SK-N-SH (cell line): ENCODE measurements around the gene SLC9A2. TPM values are rescaled to one million over a fixed set of nuclear protein-coding genes. Genes with fewer than 3 reads are reported as not detected.

Experiments
- CTCF ChIA-PET: fragments of 300-600, 350-600 bp; formaldehyde crosslinking; extraction: SDS; loops from one replicate; lab custom pipeline; 2021; lab: Yijun Ruan, JAX
- POLR2A ChIA-PET: fragments of 350-600 bp; sonication (Branson Sonifier 250); formaldehyde crosslinking; extraction: SDS; loops from one replicate; lab custom pipeline; 2020; ENCODE audit warnings: antibody characterized with exemption, inconsistent platforms; lab: Yijun Ruan, JAX
- DNase-seq: peaks from one replicate; pipeline ENCODE4 v3.0.0; 2012
- H2AFZ ChIP-seq: fragments of 200-600 bp; sonication (generic); 2 replicates; pipeline ENCODE4 v1.8.1; 2016; ENCODE audit warnings: antibody characterized with exemption, mild to moderate bottlenecking, low read depth
- H3F3A ChIP-seq: fragments of 200-600 bp; sonication (generic); replicated peaks from 2 replicates; pipeline ENCODE3; 2016; ENCODE audit warnings: antibody characterized with exemption, mild to moderate bottlenecking; ENCODE audit not compliant: insufficient read depth
- H3K27ac ChIP-seq, 2 experiments: fragments of 200-500 bp in 1 of 2; fragments of 200-600 bp in 1 of 2; sonication (Bioruptor generic) in 1 of 2; sonication (generic), shearing (Covaris generic) in 1 of 2; 2 replicates each; pipeline versions ENCODE4 v1.5.1 to v1.6.1; 2014 to 2016; ENCODE audit warnings: low read depth in 2 of 2, inconsistent platforms in 1 of 2, low read length in 1 of 2, mild to moderate bottlenecking in 1 of 2, mixed read lengths in 1 of 2
- H3K27me3 ChIP-seq: fragments of 200-600 bp; sonication (generic), shearing (Covaris generic); 2 replicates; pipeline ENCODE4 v1.6.1; 2016; ENCODE audit warnings: mixed run types; ENCODE audit not compliant: insufficient read depth
- H3K36me3 ChIP-seq, 2 experiments: fragments of 200-500 bp in 1 of 2; fragments of 200-600 bp in 1 of 2; sonication (Bioruptor generic) in 1 of 2; sonication (generic) in 1 of 2; replicated peaks in 1 of 2; 2 replicates each; pipeline versions ENCODE3 to v1.5.1; 2014 to 2016; ENCODE audit warnings: low read length in 1 of 2, mild to moderate bottlenecking in 1 of 2; ENCODE audit not compliant: insufficient read depth in 2 of 2, control insufficient read depth in 1 of 2
- H3K4me1 ChIP-seq, 2 experiments: fragments of 200-500 bp in 1 of 2; fragments of 200-600 bp in 1 of 2; sonication (Bioruptor generic) in 1 of 2; sonication (generic), shearing (Covaris generic) in 1 of 2; 2 replicates each; pipeline versions ENCODE4 v1.5.1 to v1.6.1; 2014 to 2016; ENCODE audit warnings: low read depth in 1 of 2, low read length in 1 of 2, mixed run types in 1 of 2; ENCODE audit not compliant: insufficient read depth in 2 of 2, control insufficient read depth in 1 of 2
- H3K4me2 ChIP-seq: fragments of 200-600 bp; sonication (generic), shearing (Covaris generic); 2 replicates; pipeline ENCODE4 v1.6.1; 2017; ENCODE audit warnings: mixed run types
- H3K4me3 ChIP-seq, 2 experiments: fragments of 200-500 bp in 1 of 2; fragments of 200-600 bp in 1 of 2; sonication (Bioruptor generic) in 1 of 2; sonication (generic), shearing (Covaris generic) in 1 of 2; 2 replicates each; pipeline versions ENCODE4 v1.5.1 to v1.8.1; 2014 to 2016; ENCODE audit warnings: low read depth in 2 of 2, inconsistent platforms in 1 of 2, low read length in 1 of 2, mild to moderate bottlenecking in 1 of 2, mixed read lengths in 1 of 2, moderate library complexity in 1 of 2
- H3K79me2 ChIP-seq: fragments of 200-600 bp; sonication (generic); 2 replicates; pipeline ENCODE4 v1.8.1; 2017; ENCODE audit warnings: mild to moderate bottlenecking; ENCODE audit not compliant: insufficient read depth
- H3K9ac ChIP-seq: fragments of 200-600 bp; sonication (generic); 2 replicates; pipeline ENCODE4 v1.6.1; 2017; ENCODE audit warnings: mixed run types
- H3K9me2 ChIP-seq: fragments of 200-600 bp; sonication (generic); 2 replicates; pipeline ENCODE4 v1.6.1; 2017; ENCODE audit warnings: mixed run types
- H3K9me3 ChIP-seq: fragments of 200-600 bp; sonication (generic); 2 replicates; pipeline ENCODE4 v1.6.1; 2017; ENCODE audit warnings: mixed run types, mild to moderate bottlenecking, moderate library complexity
- H4K20me1 ChIP-seq: fragments of 200-600 bp; sonication (generic); 2 replicates; pipeline ENCODE4 v1.6.1; 2017; ENCODE audit warnings: mild to moderate bottlenecking, mixed run types; ENCODE audit not compliant: insufficient read depth
- CHD2 ChIP-seq: fragments of 150-350 bp; IDR thresholded peaks from 2 replicates; pipeline ENCODE4 v1.6.1; 2018; ENCODE audit warnings: low read length; ENCODE audit not compliant: partially characterized antibody
- EZH2phosphoT487 ChIP-seq: fragments of 200-600 bp; sonication (generic); IDR thresholded peaks from 2 replicates; pipeline ENCODE4 v1.6.1; 2017; ENCODE audit warnings: low read depth, mixed run types, mild to moderate bottlenecking, antibody characterized with exemption, moderate library complexity, borderline replicate concordance
- FOSL2 ChIP-seq: IDR thresholded peaks from 2 replicates; pipeline ENCODE4 v1.4.0; 2012; ENCODE audit warnings: low read depth, mild to moderate bottlenecking, moderate library complexity, borderline replicate concordance
- GABPA ChIP-seq: IDR thresholded peaks from 2 replicates; pipeline ENCODE4 v1.4.0; 2012; ENCODE audit warnings: low read depth, mild to moderate bottlenecking
- GATA2 ChIP-seq: sonication (generic); formaldehyde crosslinking; IDR thresholded peaks from 2 replicates; pipeline ENCODE4 v1.5.0; 2020; ENCODE audit warnings: mild to moderate bottlenecking, missing genetic modification reagents
- JUND ChIP-seq: IDR thresholded peaks from 2 replicates; pipeline ENCODE4 v1.4.0; 2012
- POLR2AphosphoS5 ChIP-seq: IDR thresholded peaks from 2 replicates; pipeline ENCODE4 v1.6.1; 2012; ENCODE audit warnings: low read depth, low read length
- RAD21 ChIP-seq: IDR thresholded peaks from 2 replicates; pipeline ENCODE4 v1.6.1; 2012; ENCODE audit warnings: mild to moderate bottlenecking, low read length
- RFX5 ChIP-seq: IDR thresholded peaks from 2 replicates; pipeline ENCODE4 v1.6.1; 2012; ENCODE audit warnings: mild to moderate bottlenecking, improper control_type of control experiment, low read length
- SMC3 ChIP-seq: IDR thresholded peaks from 2 replicates; pipeline ENCODE4 v1.6.1; 2012; ENCODE audit warnings: low read depth, low read length, improper control_type of control experiment
- TAF1 ChIP-seq: IDR thresholded peaks from 2 replicates; pipeline ENCODE4 v1.6.1; 2012; ENCODE audit warnings: low read depth, mild to moderate bottlenecking, low read length, moderate library complexity, borderline replicate concordance
- TCF12 ChIP-seq: IDR thresholded peaks from 2 replicates; pipeline ENCODE4 v1.4.0; 2012
- YY1 ChIP-seq: IDR thresholded peaks from 2 replicates; pipeline ENCODE4 v1.4.0; 2012; ENCODE audit warnings: low read depth, mild to moderate bottlenecking
- WGBS: methylation state at CpG from one replicate; pipeline ENCODE4 v1.1.6; 2017; ENCODE audit warnings: low lambda C conversion rate; 5-methylcytosine and 5-hydroxymethylcytosine counted together
- polyA plus RNA-seq, 3 experiments: library from polyadenylated mRNA; depleted of rRNA; stranded (reverse); fragments of >200 nt; gene quantifications; 2 replicates each; pipeline ENCODE4 v1.2.3, GENCODE V29; 2012
- TF ChIP-seq, protein P1 (sequence below): fragments of 200-600 bp; sonication (generic); IDR thresholded peaks from 2 replicates; pipeline ENCODE4 v1.6.1; 2017; ENCODE audit warnings: antibody characterized with exemption, mild to moderate bottlenecking, moderate library complexity
- TF ChIP-seq, protein P2 (sequence below): IDR thresholded peaks from 2 replicates; pipeline ENCODE4 v1.4.0; 2012; ENCODE audit warnings: low read depth, borderline replicate concordance
- TF ChIP-seq, protein P3 (sequence below): IDR thresholded peaks from 2 replicates; pipeline ENCODE4 v1.4.0; 2012; ENCODE audit warnings: low read depth
- TF ChIP-seq, protein P4 (sequence below): fragments of 150-350 bp; IDR thresholded peaks from 2 replicates; pipeline ENCODE4 v1.6.1; 2017; ENCODE audit warnings: antibody characterized with exemption, low read length, low read depth, borderline replicate concordance

The SLC9A2 gene
- polyA plus RNA-seq, 1 of the 3 experiments (the other 2 are of a cell fraction) = not detected

DNA sequence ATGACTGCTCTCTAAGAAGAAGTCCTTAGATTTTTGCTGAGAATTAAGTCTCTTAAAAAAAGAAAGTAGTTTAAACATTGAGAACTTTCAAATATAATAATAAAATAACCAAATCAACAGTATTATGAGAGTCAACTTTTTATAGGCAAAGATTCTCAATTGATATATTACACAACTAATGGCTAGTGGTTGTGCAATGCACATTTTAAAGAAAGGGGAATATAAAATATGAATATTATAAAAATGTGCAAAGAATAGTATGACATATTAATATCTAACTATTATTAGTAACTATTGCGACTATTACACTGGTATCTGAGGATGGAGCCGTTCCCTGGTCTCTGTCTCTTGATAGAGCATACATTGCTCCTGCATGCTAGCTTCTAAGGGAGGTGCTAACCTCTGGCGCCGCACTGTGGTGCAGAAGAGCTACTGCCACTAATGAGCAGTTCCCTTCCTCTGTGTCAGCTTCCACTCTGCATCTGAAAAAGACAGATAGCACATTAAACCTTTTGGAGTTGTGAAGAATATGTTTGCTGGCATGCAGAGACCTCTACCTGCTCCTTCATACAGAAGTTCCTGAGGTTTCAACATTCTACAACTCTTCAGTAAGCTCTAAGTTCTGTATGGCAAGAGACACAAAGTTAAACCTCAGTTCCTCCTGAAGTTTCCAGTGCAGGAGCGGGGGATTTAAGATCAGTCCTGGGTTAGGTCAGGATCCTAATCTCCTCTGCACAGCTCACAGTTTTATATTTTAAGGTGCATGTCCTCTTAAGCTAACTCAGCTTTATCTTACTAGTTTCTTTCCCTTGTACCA lies 3.5 kb upstream of the SLC9A2 start:
- TF ChIP-seq, protein P1, sequence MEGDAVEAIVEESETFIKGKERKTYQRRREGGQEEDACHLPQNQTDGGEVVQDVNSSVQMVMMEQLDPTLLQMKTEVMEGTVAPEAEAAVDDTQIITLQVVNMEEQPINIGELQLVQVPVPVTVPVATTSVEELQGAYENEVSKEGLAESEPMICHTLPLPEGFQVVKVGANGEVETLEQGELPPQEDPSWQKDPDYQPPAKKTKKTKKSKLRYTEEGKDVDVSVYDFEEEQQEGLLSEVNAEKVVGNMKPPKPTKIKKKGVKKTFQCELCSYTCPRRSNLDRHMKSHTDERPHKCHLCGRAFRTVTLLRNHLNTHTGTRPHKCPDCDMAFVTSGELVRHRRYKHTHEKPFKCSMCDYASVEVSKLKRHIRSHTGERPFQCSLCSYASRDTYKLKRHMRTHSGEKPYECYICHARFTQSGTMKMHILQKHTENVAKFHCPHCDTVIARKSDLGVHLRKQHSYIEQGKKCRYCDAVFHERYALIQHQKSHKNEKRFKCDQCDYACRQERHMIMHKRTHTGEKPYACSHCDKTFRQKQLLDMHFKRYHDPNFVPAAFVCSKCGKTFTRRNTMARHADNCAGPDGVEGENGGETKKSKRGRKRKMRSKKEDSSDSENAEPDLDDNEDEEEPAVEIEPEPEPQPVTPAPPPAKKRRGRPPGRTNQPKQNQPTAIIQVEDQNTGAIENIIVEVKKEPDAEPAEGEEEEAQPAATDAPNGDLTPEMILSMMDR = peak; percentile 92
- TF ChIP-seq SMC3 (peak; percentile 75), RAD21 (peak; percentile 76), YY1 (no peak)
- ChIA-PET CTCF (interaction anchor here (0.6 to 2.2 kb wide), 25 partner anchors 9 to 1989 kb away, joined by 3 to 19 read pairs (median 4); partner anchors contain the start of gene SLC9A4), POLR2A (no interaction called here)
- Histone ChIP-seq H3K9me2 (no peaks in the 10 kb centered on the region), H3F3A (no peaks in the 10 kb centered on the region), H3K36me3 (no peaks in the 10 kb centered on the region), H3K9ac (no peak overlapping the region), H3K4me1 (no peaks in the 10 kb centered on the region), H2AFZ (no peak overlapping the region), H3K79me2 (no peaks in the 10 kb centered on the region), H4K20me1 (no peaks in the 10 kb centered on the region), H3K9me3 (no peaks in the 10 kb centered on the region), H3K4me2 (no peak overlapping the region), H3K27ac (no peak overlapping the region), H3K4me3 (no peak overlapping the region), H3K27me3 (peaks cover 44% of the 10 kb centered on the region)
- 3% methylated on average over 5 of the region's 5 CpGs for WGBS
- DNase-seq = peak; percentile 69

DNA sequence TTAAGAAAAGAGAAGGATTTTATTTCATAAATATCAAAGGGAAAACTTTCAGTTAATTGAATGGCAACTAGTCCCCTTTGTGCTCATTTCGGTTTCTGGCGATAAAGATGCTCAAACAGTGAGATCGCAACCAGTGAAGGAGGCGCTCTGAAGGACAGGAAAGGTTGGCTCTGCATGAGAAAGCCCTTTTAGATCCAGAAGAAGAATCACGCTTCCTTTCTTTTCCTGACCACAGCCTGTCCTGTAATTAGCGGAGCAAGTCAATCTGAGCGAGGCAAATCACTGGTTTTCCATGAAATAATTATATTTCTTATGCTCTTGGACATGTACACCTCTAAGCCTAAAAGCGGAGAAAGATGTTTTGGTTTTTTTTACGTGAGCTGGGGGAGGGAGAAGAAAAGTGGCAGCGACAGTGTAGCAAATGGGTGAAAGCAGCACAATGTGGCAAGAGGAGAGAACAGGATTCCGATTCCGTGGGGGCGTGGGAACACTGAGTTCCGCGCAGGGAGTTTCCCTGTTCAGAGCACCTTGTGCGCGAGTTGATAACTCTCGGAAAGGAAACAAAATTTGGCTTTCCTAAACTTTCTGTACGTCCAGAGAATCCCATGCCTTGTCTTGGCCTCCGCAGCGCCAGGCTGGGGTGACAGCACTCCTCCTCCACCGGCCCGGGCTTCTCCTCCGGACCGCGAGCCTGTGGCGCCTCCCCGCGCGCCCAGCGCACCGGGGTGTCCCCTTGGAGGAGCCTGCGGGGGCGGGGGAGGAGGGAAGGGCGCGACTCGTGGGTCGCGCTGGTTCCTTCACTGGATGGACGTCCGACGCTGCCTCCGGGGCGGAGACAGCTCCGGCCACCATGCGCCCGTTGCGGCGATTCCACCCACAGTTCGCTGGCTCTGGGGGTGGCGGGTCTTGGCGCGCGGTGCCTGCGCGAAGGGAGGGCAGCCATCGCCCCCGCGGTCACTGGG lies 620 bp upstream of the SLC9A2 start:
- Histone ChIP-seq H3K4me3 (peak overlapping the region in 1 of 2 experiments; percentile 49; a peak in 1 of 4 replicates), H3K4me2 (peak overlapping the region; percentile 73), H3K36me3 (no peaks in the 10 kb centered on the region), H3K9me3 (no peaks in the 10 kb centered on the region), H3F3A (no peaks in the 10 kb centered on the region), H3K9me2 (no peaks in the 10 kb centered on the region), H2AFZ (no peak overlapping the region), H3K9ac (no peak overlapping the region), H4K20me1 (no peaks in the 10 kb centered on the region), H3K79me2 (no peaks in the 10 kb centered on the region), H3K4me1 (no peaks in the 10 kb centered on the region; a peak in 1 of 4 replicates), H3K27ac (no peak overlapping the region), H3K27me3 (peaks cover 67% of the 10 kb centered on the region)
- POLR2A ChIA-PET = no interaction called here
- TF ChIP-seq TCF12 (no peak), POLR2AphosphoS5 (no peak), CHD2 (no peak), RFX5 (no peak), TAF1 (no peak), RAD21 (no peak), FOSL2 (no peak), GATA2 (CRISPR knock-in tag) (no peak), JUND (no peak), GABPA (no peak), EZH2phosphoT487 (no peak)
- TF ChIP-seq, protein P2, sequence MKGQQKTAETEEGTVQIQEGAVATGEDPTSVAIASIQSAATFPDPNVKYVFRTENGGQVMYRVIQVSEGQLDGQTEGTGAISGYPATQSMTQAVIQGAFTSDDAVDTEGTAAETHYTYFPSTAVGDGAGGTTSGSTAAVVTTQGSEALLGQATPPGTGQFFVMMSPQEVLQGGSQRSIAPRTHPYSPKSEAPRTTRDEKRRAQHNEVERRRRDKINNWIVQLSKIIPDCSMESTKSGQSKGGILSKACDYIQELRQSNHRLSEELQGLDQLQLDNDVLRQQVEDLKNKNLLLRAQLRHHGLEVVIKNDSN = no peak
- TF ChIP-seq, protein P3, sequence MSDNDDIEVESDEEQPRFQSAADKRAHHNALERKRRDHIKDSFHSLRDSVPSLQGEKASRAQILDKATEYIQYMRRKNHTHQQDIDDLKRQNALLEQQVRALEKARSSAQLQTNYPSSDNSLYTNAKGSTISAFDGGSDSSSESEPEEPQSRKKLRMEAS = no peak
- TF ChIP-seq, protein P4, sequence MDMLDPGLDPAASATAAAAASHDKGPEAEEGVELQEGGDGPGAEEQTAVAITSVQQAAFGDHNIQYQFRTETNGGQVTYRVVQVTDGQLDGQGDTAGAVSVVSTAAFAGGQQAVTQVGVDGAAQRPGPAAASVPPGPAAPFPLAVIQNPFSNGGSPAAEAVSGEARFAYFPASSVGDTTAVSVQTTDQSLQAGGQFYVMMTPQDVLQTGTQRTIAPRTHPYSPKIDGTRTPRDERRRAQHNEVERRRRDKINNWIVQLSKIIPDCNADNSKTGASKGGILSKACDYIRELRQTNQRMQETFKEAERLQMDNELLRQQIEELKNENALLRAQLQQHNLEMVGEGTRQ = no peak
- CTCF ChIA-PET = no interaction called here
- 11% methylated on average over 29 of the region's 59 CpGs for WGBS
- no peak for DNase-seq
